H1 (cell line): ENCODE results near the gene NLK. TPM values are rescaled to one million over a fixed set of nuclear protein-coding genes. Genes with fewer than 3 reads are reported as not detected.

Experiments
- CTCF ChIA-PET: fragments of 300-600 bp; sonication (Branson Sonifier 250); formaldehyde crosslinking; loops from one replicate; lab custom pipeline; 2021; ENCODE audit not compliant: partially characterized antibody; lab: Charles Lee
- POLR2A ChIA-PET: fragments of 300-600 bp; sonication (Branson Sonifier 250); formaldehyde crosslinking; loops from one replicate; lab custom pipeline; 2021; ENCODE audit warnings: inconsistent platforms; ENCODE audit not compliant: partially characterized antibody; lab: Charles Lee
- DNase-seq, 2 experiments: peaks; one replicate each; pipeline versions ENCODE4 v3.0.0 to v3.0.0-alpha.2; 2010 to 2022; ENCODE audit warnings: low spot score in 2 of 2, low read depth in 1 of 2, mixed read lengths in 1 of 2
- FAIRE-seq: peaks from 2 replicates; lab custom pipeline; 2011; peaks lifted over from hg19 to GRCh38; lab: Jason Lieb, UNC
- H2AFZ ChIP-seq: 2 replicates; pipeline ENCODE4 v1.8.1; 2012; ENCODE audit warnings: low read length, inconsistent platforms
- H2AK5ac ChIP-seq: 2 replicates; pipeline ENCODE4 v1.6.1; 2013; ENCODE audit warnings: low read depth, low read length
- H2BK120ac ChIP-seq: replicated peaks from 2 replicates; pipeline ENCODE3; 2013; ENCODE audit warnings: low read depth, low read length, inconsistent platforms
- H2BK12ac ChIP-seq: 2 replicates; pipeline ENCODE4 v1.6.1; 2013; ENCODE audit warnings: low read depth, low read length
- H2BK15ac ChIP-seq: 2 replicates; pipeline ENCODE4 v1.6.1; 2013; ENCODE audit warnings: low read length
- H2BK20ac ChIP-seq: 2 replicates; pipeline ENCODE4 v1.6.1; 2013; ENCODE audit warnings: low read length
- H2BK5ac ChIP-seq: 2 replicates; pipeline ENCODE4 v1.6.1; 2013; ENCODE audit warnings: low read depth, low read length
- H3K14ac ChIP-seq: 2 replicates; pipeline ENCODE4 v1.6.1; 2013; ENCODE audit warnings: inconsistent platforms; ENCODE audit not compliant: insufficient read length
- H3K18ac ChIP-seq: 2 replicates; pipeline ENCODE4 v1.6.1; 2013; ENCODE audit warnings: low read length; ENCODE audit errors: extremely low read depth
- H3K23ac ChIP-seq: 2 replicates; pipeline ENCODE4 v1.6.1; 2013; ENCODE audit warnings: inconsistent platforms; ENCODE audit not compliant: insufficient read length
- H3K23me2 ChIP-seq: 2 replicates; pipeline ENCODE4 v1.6.1; 2013; ENCODE audit warnings: low read depth, low read length
- H3K27ac ChIP-seq: 2 replicates; pipeline ENCODE4 v1.6.1; 2011; ENCODE audit warnings: low read depth, low read length, inconsistent platforms
- H3K27me3 ChIP-seq, 4 experiments: replicated peaks in 1 of 4; 1 replicate in 1 of 4; 2 replicates in 3 of 4; pipeline versions ENCODE4 v1.6.1 to v1.8.1; 2011 to 2013; ENCODE audit warnings: low read length in 3 of 4, mild to moderate bottlenecking in 3 of 4, inconsistent platforms in 2 of 4, mixed read lengths in 2 of 4, moderate library complexity in 1 of 4; ENCODE audit not compliant: control insufficient read depth in 3 of 4, insufficient read depth in 3 of 4; ENCODE audit errors: extremely low read depth in 1 of 4
- H3K36me3 ChIP-seq, 4 experiments: 2 replicates each; pipeline versions ENCODE4 v1.6.1 to v1.8.1; 2011 to 2013; ENCODE audit warnings: mild to moderate bottlenecking in 4 of 4, low read length in 3 of 4, moderate library complexity in 2 of 4, control low read depth in 1 of 4, inconsistent platforms in 1 of 4; ENCODE audit not compliant: insufficient read depth in 4 of 4, control insufficient read depth in 2 of 4
- H3K4ac ChIP-seq: replicated peaks from 2 replicates; pipeline ENCODE3; 2013; ENCODE audit warnings: low read length, low read depth, mixed read lengths, inconsistent platforms; ENCODE audit not compliant: insufficient read length
- H3K4me1 ChIP-seq, 4 experiments: replicated peaks in 1 of 4; 1 replicate in 1 of 4; 2 replicates in 3 of 4; pipeline versions ENCODE4 v1.6.1 to v1.8.1; 2011 to 2013; ENCODE audit warnings: low read length in 3 of 4, inconsistent platforms in 2 of 4, mixed read lengths in 1 of 4; ENCODE audit not compliant: insufficient read depth in 4 of 4, control insufficient read depth in 3 of 4
- H3K4me2 ChIP-seq, 2 experiments: 2 replicates each; pipeline versions ENCODE4 v1.6.1 to v1.8.1; 2011 to 2013; ENCODE audit warnings: low read depth in 2 of 2, low read length in 2 of 2, control low read depth in 1 of 2, inconsistent platforms in 1 of 2, mild to moderate bottlenecking in 1 of 2; ENCODE audit not compliant: insufficient read depth in 1 of 2
- H3K4me3 ChIP-seq, 4 experiments: fragments of 200-600, 300-600 bp in 1 of 4; sonication (generic), shearing (Covaris generic), sonication (Bioruptor Twin) in 1 of 4; 2 replicates each; pipeline versions ENCODE4 v1.5.1 to v1.8.1; 2011 to 2016; ENCODE audit warnings: low read length in 4 of 4, low read depth in 3 of 4, control low read depth in 2 of 4, inconsistent platforms in 2 of 4, mild to moderate bottlenecking in 2 of 4, mixed read lengths in 1 of 4, moderate library complexity in 1 of 4; ENCODE audit not compliant: insufficient read depth in 2 of 4; ENCODE audit errors: extremely low read depth in 1 of 4
- H3K56ac ChIP-seq: replicated peaks from 2 replicates; pipeline ENCODE3; 2013; ENCODE audit warnings: low read depth, mild to moderate bottlenecking, mixed read lengths, low read length, inconsistent platforms; ENCODE audit not compliant: insufficient read length
- H3K79me1 ChIP-seq: 2 replicates; pipeline ENCODE4 v1.6.1; 2013; ENCODE audit warnings: low read depth, low read length, control low read depth
- H3K79me2 ChIP-seq, 2 experiments: 2 replicates each; pipeline versions ENCODE4 v1.6.1 to v1.8.1; 2012 to 2013; ENCODE audit warnings: low read length in 2 of 2, mild to moderate bottlenecking in 2 of 2, inconsistent platforms in 1 of 2; ENCODE audit not compliant: insufficient read depth in 2 of 2, control insufficient read depth in 1 of 2
- H3K9ac ChIP-seq, 4 experiments: replicated peaks in 1 of 4; 1 replicate in 1 of 4; 2 replicates in 3 of 4; pipeline versions ENCODE4 v1.6.1 to v1.8.1; 2011 to 2013; ENCODE audit warnings: low read depth in 3 of 4, low read length in 3 of 4, control low read depth in 2 of 4, mild to moderate bottlenecking in 2 of 4, moderate library complexity in 2 of 4, inconsistent platforms in 1 of 4; ENCODE audit errors: extremely low read depth in 1 of 4
- H3K9me3 ChIP-seq, 2 experiments: 2 replicates each; pipeline versions ENCODE4 v1.6.1 to v1.8.1; 2012 to 2013; ENCODE audit warnings: mild to moderate bottlenecking in 2 of 2, moderate library complexity in 2 of 2, control low read depth in 1 of 2, inconsistent platforms in 1 of 2, low read depth in 1 of 2, low read length in 1 of 2, mixed read lengths in 1 of 2; ENCODE audit not compliant: insufficient read depth in 2 of 2
- H4K20me1 ChIP-seq, 2 experiments: replicated peaks in 1 of 2; 2 replicates each; pipeline versions ENCODE3 to v1.8.1; 2011 to 2013; ENCODE audit warnings: inconsistent platforms in 2 of 2, low read length in 2 of 2, mild to moderate bottlenecking in 1 of 2; ENCODE audit not compliant: insufficient read depth in 2 of 2, control insufficient read depth in 1 of 2
- H4K5ac ChIP-seq: 2 replicates; pipeline ENCODE4 v1.6.1; 2013; ENCODE audit warnings: low read length, low read depth, mixed read lengths, inconsistent platforms; ENCODE audit not compliant: insufficient read length
- H4K8ac ChIP-seq: 2 replicates; pipeline ENCODE4 v1.8.0; 2013; ENCODE audit warnings: mild to moderate bottlenecking, moderate library complexity, low read length, inconsistent platforms; ENCODE audit not compliant: insufficient read depth; ENCODE audit errors: extremely low read depth
- H4K91ac ChIP-seq: replicated peaks from 2 replicates; pipeline ENCODE3; 2013; ENCODE audit warnings: low read length, mixed read lengths, inconsistent platforms; ENCODE audit not compliant: insufficient read length
- EP300 ChIP-seq, 2 experiments: IDR thresholded peaks; 1 replicate in 1 of 2; 2 replicates in 1 of 2; pipeline ENCODE4 v1.6.1; 2011 to 2012; ENCODE audit warnings: low read depth in 2 of 2, low read length in 2 of 2, mild to moderate bottlenecking in 2 of 2, borderline replicate concordance in 1 of 2, inconsistent platforms in 1 of 2, moderate library complexity in 1 of 2
- RNF2 ChIP-seq: fragments of 200-900, 300-1000 bp; sonication (generic); IDR thresholded peaks from 2 replicates; pipeline ENCODE4 v1.7.1; 2016; ENCODE audit warnings: borderline replicate concordance, low read depth, mild to moderate bottlenecking, antibody characterized with exemption, low read length; ENCODE audit not compliant: poor library complexity, severe bottlenecking; ENCODE audit errors: missing control alignments
- SAP30 ChIP-seq: fragments of 300-600 bp; sonication (generic); IDR thresholded peaks from 2 replicates; pipeline ENCODE4 v1.7.1; 2012; ENCODE audit warnings: low read length, moderate library complexity, mild to moderate bottlenecking, inconsistent platforms; ENCODE audit not compliant: insufficient read depth, insufficient replicate concordance
- SIRT6 ChIP-seq: IDR thresholded peaks from one replicate; pipeline ENCODE4 v1.7.1; 2012; ENCODE audit warnings: low read length, inconsistent platforms
- SP1 ChIP-seq: IDR thresholded peaks from 2 replicates; pipeline ENCODE4 v1.6.1; 2011; ENCODE audit warnings: low read depth, low read length
- TAF1 ChIP-seq: IDR thresholded peaks from 2 replicates; pipeline ENCODE4 v1.6.1; 2011; ENCODE audit warnings: mild to moderate bottlenecking, low read depth, low read length
- TBP ChIP-seq: IDR thresholded peaks from 2 replicates; pipeline ENCODE4 v1.6.1; 2011; ENCODE audit warnings: low read depth, low read length, improper control_type of control experiment
- WGBS, 2 experiments: shearing (Covaris generic) in 1 of 2; methylation state at CpG; one replicate each; pipeline versions ENCODE4 v1.1.6 to v1.1.7; 2013 to 2015; ENCODE audit warnings: low lambda C conversion rate in 2 of 2, mixed read lengths in 2 of 2, inconsistent platforms in 1 of 2, low coverage in 1 of 2, missing lambda C conversion rate in 1 of 2; ENCODE audit not compliant: insufficient replicate concordance in 2 of 2, insufficient coverage in 1 of 2, insufficient read length in 1 of 2; ENCODE audit errors: extremely low coverage in 1 of 2, missing lambda C conversion rate in 1 of 2; 5-methylcytosine and 5-hydroxymethylcytosine counted together
- polyA plus RNA-seq, 7 experiments: library from polyadenylated mRNA; depleted of rRNA in 3 of 7; stranded (reverse) in 5 of 7; unstranded in 2 of 7; fragments of >200 nt in 5 of 7; fragments of 200-250 nt in 2 of 7; gene quantifications; 1 replicate in 5 of 7; 2 replicates in 1 of 7; 4 replicates in 1 of 7; pipeline versions ENCODE4 v1.2.1 to v1.2.3, GENCODE V29; 2011 to 2013; ENCODE audit warnings: missing spikeins in 2 of 7, mixed read lengths in 2 of 7
- total RNA-seq: library from RNA; stranded (reverse); fragmentation: NEBNext Ultra II Directional; extraction: Animal tissue kit (Norgen Biotek cat#: 25700); gene quantifications from 2 replicates; pipeline ENCODE4 v1.2.1, GENCODE V29; 2021

Gene NLK
- total and polyA plus RNA-seq, 2 of the 8 experiments (the other 6 are each of a cell fraction or from before 2014, with no cell fraction given) = 30.8 to 49.9 TPM

DNA sequence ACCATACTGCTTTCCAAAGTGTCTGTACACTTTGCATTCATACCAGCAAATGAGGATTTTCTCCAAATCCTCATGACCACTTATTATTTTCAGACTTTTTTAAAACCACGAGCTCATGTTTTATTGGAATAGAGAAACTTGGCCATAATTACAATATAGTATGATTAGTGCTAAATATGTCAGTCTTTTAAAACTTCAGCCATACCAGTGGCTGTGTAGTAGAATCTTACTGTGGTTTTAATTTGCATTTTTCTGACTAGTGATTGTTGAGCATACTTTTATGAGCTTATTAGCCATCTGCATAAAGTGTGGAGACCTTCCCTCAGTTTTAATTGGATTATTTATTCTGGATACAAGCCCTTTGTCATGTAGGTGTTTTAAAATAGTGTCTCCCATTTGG, 57.8 kb downstream of the NLK start:
- no peaks in the 10 kb centered on the region for H3K23me2 ChIP-seq
- ChIA-PET CTCF (interaction anchor here (1.1 kb wide), 1 partner anchor 133 kb away, joined by 3 read pairs; no protein-coding TSS in a partner anchor), POLR2A (no interaction called here)
- H3K36me3 ChIP-seq = no peaks in the 10 kb centered on the region
- no peak overlapping the region for H4K8ac ChIP-seq
- H2BK15ac ChIP-seq = no peak overlapping the region
- no peak overlapping the region for H3K27ac ChIP-seq
- no peak overlapping the region for H3K4ac ChIP-seq
- WGBS, 2 experiments = 93% methylated on average over 1 of the region's 1 CpG; no CpG with 5 or more reads in 1 of the 2 experiments
- H3K14ac ChIP-seq = no peak overlapping the region
- no peaks in the 10 kb centered on the region for H3K4me1 ChIP-seq
- FAIRE-seq = no peak
- H2AK5ac ChIP-seq = no peak overlapping the region
- no peak overlapping the region for H3K9ac ChIP-seq
- H4K5ac ChIP-seq = no peak overlapping the region
- H3K4me3 ChIP-seq = no peak overlapping the region
- no peak overlapping the region for H4K91ac ChIP-seq
- H2BK20ac ChIP-seq = no peak overlapping the region
- H3K9me3 ChIP-seq = no peaks in the 10 kb centered on the region
- H2AFZ ChIP-seq = no peak overlapping the region
- H3K79me2 ChIP-seq = peaks cover 0 to 90% of the 10 kb centered on the region in 2 experiments; a peak in 2 of 4 replicates
- H3K23ac ChIP-seq = no peak overlapping the region
- H3K79me1 ChIP-seq = no peaks in the 10 kb centered on the region
- H2BK120ac ChIP-seq = no peak overlapping the region
- DNase-seq = no peak
- no peak overlapping the region for H3K18ac ChIP-seq
- no peak overlapping the region for H2BK12ac ChIP-seq
- H2BK5ac ChIP-seq = no peak overlapping the region
- no peak overlapping the region for H3K56ac ChIP-seq
- no peak overlapping the region for H3K4me2 ChIP-seq
- no peaks in the 10 kb centered on the region for H3K27me3 ChIP-seq
- peaks cover 0 to 2% of the 10 kb centered on the region in 2 experiments for H4K20me1 ChIP-seq
- TF ChIP-seq EP300 (IDR thresholded peaks at IDR 0.05; ENCODE audit: borderline replicate concordance in 1 of 2, low read depth in 2 of 2, low read length in 2 of 2) = no peak
- no peak for TF ChIP-seq SP1
- no peak for TF ChIP-seq TBP
- TF ChIP-seq SAP30 = no peak
- TF ChIP-seq SIRT6 = no peak
- TF ChIP-seq RNF2 = no peak
- TF ChIP-seq TAF1 = no peak
